ENCODE measurements around the gene DPY19L1.
A peak's percentile ranks its signal among the peaks of the same experiment; 100 is the strongest.
"Not testable (repeated sequence)": the region's sequence is repeated elsewhere in the genome, so short reads cannot be mapped to it uniquely, and the experiment has no call there.

Gene DPY19L1

GRCh38 chr7:35032166-35032565, 5.1 kb downstream of the DPY19L1 start:
- no peak for DNase-seq

GRCh38 chr7:35030848-35031247, 6.4 kb downstream of the DPY19L1 start:
- DNase-seq = no peak

- no peak for DNase-seq
These were observed 8.0 kb downstream of the DPY19L1 start for GRCh38 chr7:35029311-35029710.

GRCh38 chr7:35026150-35026549, 11.1 kb downstream of the DPY19L1 start:
- DNase-seq = no peak

- no peak for DNase-seq
These were observed 11.9 kb downstream of the DPY19L1 start for GRCh38 chr7:35025369-35025870.

GRCh38 chr7:35024298-35024697, 13.0 kb downstream of the DPY19L1 start:
- no peak for DNase-seq

- DNase-seq = no peak
These were observed 14.6 kb downstream of the DPY19L1 start for GRCh38 chr7:35022725-35023124.

- no peak for DNase-seq
These were observed 15.8 kb downstream of the DPY19L1 start for GRCh38 chr7:35021445-35021844.

GRCh38 chr7:35019801-35020200, 17.5 kb downstream of the DPY19L1 start:
- no peak for DNase-seq

GRCh38 chr7:35019179-35019729, 18.0 kb downstream of the DPY19L1 start:
- no peak for DNase-seq

GRCh38 chr7:35015346-35015859, 21.9 kb downstream of the DPY19L1 start:
- no peak for DNase-seq

GRCh38 chr7:35012160-35012559, 25.1 kb downstream of the DPY19L1 start:
- no peak for DNase-seq

GRCh38 chr7:35011085-35011484, 26.2 kb downstream of the DPY19L1 start:
- DNase-seq = no peak

- DNase-seq = no peak
These were observed 29.5 kb downstream of the DPY19L1 start for GRCh38 chr7:35007768-35008167.

- DNase-seq = peak in 1 of 2 experiments; percentile 5
These were observed 32.7 kb downstream of the DPY19L1 start for GRCh38 chr7:35004531-35005095.

GRCh38 chr7:35003679-35004303, 33.5 kb downstream of the DPY19L1 start:
- DNase-seq = peak in 1 of 2 experiments; percentile 4

GRCh38 chr7:35003177-35003650, 34.1 kb downstream of the DPY19L1 start:
- not testable (repeated sequence) for DNase-seq

- DNase-seq = not testable (repeated sequence)
These were observed 39.0 kb downstream of the DPY19L1 start for GRCh38 chr7:34998335-34998734.

- DNase-seq = not testable (repeated sequence)
These were observed 40.7 kb downstream of the DPY19L1 start for GRCh38 chr7:34996423-34997090.

GRCh38 chr7:34995757-34996156, 41.5 kb downstream of the DPY19L1 start:
- no peak for DNase-seq

GRCh38 chr7:34991938-34992840, 45.1 kb downstream of the DPY19L1 start:
- no peak for DNase-seq

- not testable (repeated sequence) for DNase-seq
These were observed 48.7 kb downstream of the DPY19L1 start for GRCh38 chr7:34988442-34989125.

All from NCI-H1930 (cell line).